AML-193 (cell line): ENCODE measurements around the gene TP53I11.

Experiments used
- DNase-seq, 2 experiments: peaks; one replicate each; lab custom pipeline; 2025; lab: John Stamatoyannopoulos, UW

The TP53I11 gene

DNA sequence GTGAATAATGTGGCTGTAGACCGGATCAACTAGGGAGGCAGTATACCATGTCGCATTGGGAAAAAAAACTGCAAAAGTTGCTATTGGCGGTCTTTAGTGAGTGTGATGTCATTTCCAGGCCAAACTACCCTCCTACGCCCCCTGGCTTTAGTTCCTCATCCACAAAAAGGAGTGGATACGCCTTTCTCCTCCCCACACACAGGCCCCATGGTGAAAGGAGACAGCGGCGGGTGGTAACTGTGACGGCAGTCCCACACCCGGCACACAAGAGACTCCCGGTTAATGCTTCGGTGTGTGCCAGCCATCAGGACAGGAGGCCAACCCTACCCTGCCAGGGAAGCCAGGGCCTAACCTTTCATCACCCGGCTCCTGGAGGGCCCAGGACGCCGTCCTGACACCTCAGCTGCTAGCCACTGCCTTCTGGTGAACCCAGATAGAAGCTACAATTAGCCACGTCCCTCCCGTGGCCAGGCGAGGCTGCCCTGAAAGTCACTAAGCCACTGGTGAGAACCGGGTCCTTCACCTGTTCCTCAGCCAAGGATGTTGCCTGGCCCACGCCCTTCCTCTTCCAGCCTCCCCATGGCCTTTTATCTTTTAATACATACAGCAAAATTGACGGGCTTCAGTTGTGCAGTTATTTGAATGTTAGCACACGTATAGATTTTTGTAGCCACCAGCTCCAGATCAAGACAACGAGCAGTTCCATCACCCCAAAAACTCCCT is 10.8 kb downstream of the TP53I11 start:
- no peak for DNase-seq

GRCh38 chr11:44938066-44938691 is 12.5 kb downstream of the TP53I11 start:
- no peak for DNase-seq

DNA sequence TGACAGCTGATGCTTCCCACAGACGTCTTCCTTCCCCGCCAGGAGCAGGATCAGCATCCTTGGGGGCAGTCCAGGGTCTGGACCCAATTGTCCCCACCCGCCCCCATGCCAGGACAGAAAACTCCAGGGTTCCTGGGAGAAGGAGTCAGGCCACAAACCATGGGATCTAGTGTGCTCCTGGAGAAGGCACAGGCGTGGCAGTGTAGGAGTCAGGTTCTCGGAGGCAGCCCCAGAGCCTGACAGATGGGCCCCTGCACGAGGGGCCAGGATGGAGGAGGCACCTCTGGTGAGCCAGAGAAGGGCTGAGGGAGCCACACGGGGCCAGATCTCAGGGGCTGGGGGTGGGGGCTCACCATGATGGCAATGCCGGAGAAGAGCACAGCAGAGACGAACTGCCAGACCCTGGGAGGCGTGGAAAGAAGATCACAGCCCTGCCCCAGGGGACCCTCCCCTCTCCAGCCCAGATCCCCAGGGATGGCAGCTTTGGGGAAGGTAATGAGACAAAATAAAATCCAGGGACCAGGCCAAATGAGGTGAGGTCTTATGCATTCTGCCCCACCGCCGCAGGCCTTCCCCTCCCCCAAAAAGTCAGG is 13.6 kb downstream of the TP53I11 start:
- no peak for DNase-seq

DNA sequence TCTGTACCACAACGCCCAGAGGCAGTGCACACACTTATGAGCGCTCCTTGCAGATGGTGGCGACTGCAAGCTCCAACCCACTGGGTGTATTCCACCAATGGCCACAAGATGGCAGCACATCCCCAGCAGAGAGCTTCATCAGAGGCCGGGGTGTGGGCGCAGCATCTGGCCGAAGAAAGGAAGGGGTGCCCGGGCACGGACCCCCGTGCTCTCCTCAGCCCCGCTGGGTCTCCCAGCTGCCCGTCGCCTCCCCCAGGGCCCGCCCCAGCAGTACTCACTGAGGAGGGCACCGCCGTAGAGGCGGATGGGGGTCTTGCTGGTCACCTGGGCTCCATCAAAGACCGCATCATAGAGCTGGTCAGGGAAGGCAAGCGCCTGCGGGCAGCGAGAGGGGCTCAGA is 14.2 kb downstream of the TP53I11 start:
- DNase-seq, result peak; percentile 49 to 57

GRCh38 chr11:44934735-44935250 is 15.9 kb downstream of the TP53I11 start:
- no peak for DNase-seq

DNA sequence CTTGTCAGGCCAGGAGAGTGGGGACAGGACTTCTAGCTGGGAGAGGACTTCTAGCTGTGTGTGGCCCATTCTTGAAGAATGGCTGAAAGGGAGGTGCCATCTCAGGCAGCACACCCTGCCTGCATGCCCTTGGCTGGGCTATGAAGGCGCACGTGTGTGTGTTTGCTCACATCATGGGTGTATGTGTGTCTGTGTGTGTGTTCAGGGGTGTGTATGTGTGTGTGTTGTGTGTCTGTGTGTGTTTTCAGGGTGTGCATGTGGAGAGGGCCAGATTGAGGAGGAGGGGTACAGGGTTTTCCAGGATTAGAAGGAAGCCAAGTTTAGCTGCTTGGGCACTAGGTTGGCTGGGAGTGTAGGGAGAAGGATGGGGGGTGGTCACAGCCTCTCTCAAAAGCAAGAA is 16.6 kb downstream of the TP53I11 start:
- no peak for DNase-seq

DNA sequence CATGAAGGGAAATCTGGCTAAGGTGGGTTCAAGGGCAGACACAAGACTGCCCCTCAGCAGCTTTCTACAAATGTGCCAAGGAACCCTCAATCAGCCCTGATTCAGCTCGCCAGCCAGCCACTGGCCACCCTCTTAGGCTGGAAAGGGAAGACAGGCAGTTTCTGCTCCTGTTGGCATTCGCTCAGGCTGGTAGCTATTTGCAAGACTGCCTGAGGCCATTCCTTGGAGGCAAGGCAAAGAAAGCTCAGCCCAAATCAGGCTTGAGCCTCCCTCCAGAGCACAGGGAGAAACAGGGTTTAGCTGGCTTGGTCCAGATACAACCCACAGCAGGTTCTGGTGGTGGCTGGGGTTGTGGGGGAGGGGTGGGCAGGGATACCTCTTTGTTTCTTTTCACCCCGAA is 19.2 kb downstream of the TP53I11 start:
- DNase-seq, result no peak

GRCh38 chr11:44930588-44931302 is 19.9 kb downstream of the TP53I11 start:
- DNase-seq, result no peak

DNA sequence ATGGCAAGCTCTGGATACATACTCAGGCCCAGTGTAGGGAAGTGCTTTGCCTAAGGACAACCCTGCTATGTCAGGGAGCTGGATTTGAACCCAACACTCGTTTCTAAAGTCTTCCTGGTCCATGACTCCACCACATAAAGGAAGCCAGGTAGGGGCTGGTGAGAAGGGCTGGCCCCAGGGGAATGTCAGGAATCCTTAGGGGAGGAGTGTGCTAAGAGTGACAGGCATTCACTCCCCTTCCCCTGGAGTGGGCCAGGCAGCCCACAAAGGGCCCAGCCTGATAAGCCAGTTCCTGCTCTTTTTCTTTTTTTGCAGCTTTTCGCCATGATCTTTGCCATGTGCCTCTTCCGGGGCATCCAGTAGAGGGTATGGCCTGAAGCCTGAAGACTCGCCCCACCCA is 21.9 kb downstream of the TP53I11 start:
- no peak for DNase-seq

DNA sequence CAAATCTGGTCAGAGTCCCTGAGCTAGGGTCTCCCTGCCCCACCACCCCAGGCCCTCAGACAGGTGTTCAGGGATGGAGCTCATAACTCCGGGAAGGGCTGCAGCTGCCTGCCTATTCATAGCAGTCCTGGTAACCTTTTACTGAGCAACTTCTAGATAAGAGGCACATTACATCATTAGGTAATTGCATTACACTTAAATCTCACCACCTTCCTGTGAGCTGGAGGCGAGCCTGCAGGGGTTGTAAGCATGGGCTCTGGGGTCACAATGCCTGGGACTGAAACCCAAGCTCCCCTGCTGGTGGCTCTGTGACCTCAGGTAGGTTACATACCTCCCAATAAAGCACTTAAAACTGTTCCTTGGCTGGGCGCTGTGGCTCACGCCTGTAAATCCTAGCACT is 22.5 kb downstream of the TP53I11 start:
- DNase-seq, result no peak

GRCh38 chr11:44927174-44927661 is 23.5 kb downstream of the TP53I11 start:
- DNase-seq, result peak; percentile 20 to 39

- DNase-seq, result no peak
These were observed 24.6 kb downstream of the TP53I11 start for GRCh38 chr11:44926036-44926435.

DNA sequence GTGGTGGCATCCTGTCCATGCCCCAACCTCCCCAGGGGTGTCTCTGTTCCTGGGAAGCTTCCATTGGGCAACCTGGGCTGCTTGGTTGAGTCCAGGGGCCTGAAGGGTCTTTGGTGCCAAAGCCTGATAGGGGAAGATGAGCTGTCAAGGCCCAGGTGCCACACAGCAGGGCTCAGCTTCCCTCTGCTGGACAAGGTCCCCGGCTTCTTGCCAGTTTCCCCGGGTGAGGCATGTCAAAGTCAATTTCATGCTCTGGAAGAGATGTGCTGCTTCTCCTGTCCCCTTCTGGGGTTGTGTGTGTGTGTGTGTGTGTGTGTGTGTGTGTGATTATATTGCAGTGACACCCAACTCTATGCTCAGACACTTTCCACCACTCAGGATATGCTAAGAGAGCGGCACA is 26.9 kb downstream of the TP53I11 start:
- DNase-seq, result no peak

- no peak for DNase-seq
These were observed 27.6 kb downstream of the TP53I11 start for GRCh38 chr11:44923115-44923514.

DNA sequence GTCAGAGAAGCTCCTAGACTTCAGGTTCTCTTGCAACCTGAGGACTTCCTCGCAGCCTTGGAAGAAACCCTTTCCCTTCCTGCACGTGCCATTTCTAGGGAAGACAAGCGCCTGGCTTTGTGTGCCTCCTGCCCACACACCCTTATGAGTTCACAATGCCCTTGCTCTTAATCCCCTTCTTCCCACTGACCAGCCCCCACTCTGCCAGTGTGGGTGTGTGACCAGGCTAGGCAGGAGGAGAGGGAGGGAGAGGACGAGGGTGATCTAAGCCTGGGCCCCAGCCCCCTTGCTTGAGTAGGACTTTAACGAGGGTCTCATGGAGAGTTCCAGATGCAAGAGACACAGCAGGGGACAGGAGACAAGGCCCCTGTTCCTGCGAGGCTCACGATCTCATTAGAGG is 30.2 kb downstream of the TP53I11 start:
- DNase-seq, result no peak

DNA sequence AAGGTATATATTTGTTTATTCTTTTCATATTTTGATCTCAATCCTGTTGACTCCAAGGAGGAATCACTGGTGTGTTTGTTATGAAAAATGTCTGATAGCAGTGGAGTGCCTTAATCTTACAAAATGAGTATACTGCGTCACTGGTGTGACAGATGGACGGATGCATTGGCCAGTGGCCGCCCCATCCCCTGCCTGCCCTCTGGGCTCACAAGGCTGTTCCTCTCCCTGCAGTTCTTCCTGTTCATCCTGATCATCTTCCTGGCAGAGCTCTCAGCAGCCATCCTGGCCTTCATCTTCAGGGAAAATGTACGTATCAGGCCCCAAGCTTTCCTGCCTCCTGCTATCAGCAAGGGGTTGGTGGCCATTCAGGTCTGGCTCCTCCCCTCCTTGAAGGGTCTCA is 32.9 kb downstream of the TP53I11 start:
- DNase-seq, result no peak

- DNase-seq, result no peak
These were observed 33.8 kb downstream of the TP53I11 start for GRCh38 chr11:44916801-44917385.

DNA sequence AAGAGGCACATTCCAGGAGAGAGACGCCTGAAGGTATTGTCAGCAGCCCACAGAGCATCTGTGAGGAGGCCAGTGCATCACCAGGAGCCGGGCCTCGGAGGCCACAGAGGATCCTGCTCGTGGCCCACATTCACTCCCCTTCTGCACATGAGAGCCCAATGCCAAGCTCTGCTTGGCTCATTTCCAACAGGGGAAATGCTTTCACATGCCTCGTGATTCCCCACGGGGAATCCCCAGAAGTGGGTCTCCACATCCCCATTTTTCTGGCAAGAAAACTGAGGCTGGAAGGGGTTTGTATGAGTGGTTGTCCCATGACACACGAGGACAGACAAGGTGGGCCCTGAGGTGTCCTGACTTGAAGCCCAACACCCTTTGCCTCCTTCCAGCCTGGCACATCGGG is 34.4 kb downstream of the TP53I11 start:
- no peak for DNase-seq

DNA sequence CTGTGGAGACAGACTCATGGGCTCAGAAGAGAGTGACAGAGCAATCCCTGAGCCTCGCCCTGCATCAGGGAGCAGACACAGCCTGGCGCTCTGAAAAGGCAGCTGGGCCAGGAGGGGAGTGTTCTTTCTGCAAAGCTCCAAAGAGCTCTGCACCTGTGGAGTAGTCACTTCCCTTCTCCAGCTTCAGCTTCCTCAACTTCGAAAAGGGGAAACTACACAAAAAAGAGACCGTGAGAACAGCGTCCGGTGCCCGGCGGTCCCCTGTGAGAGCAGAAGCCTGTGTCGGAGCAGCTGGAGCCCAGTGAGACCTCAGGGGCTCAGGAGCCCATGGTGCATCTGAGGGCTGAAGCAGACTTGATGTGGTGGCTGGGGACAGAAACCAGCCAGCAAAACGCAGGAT is 35.1 kb downstream of the TP53I11 start:
- peak in 1 of 2 experiments; percentile 6 for DNase-seq

- DNase-seq, result no peak
These were observed 35.7 kb downstream of the TP53I11 start for GRCh38 chr11:44915004-44915403.

DNA sequence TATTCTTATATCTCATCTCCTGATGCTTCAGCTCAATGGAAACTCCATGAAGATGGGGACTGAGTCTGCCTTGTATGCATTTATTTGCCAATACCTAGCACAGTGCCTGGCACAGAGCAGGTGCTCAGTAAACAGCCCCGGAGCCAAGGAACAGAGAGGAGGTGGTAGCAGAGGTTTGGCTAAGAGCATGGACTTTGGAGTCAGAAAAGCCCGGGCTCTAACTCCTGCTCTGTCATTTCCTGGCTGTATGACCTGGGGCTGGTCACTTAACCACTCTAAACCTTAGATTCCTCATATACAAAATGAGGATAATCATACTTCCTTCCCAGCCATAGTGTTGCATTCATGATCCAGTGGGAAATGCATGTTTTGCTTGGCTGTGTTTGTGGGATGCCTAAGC is 36.6 kb downstream of the TP53I11 start:
- no peak for DNase-seq

GRCh38 chr11:44913502-44913901 is 37.2 kb downstream of the TP53I11 start:
- no peak for DNase-seq
